NCI-H1092 treated with DMSO at 0.1 percent for 48 hours (cell line): Measurements from ENCODE around the gene GLIPR2.

Experiments used
- DNase-seq: peaks from one replicate; lab custom pipeline; 2025; lab: John Stamatoyannopoulos, UW

Gene GLIPR2

DNA sequence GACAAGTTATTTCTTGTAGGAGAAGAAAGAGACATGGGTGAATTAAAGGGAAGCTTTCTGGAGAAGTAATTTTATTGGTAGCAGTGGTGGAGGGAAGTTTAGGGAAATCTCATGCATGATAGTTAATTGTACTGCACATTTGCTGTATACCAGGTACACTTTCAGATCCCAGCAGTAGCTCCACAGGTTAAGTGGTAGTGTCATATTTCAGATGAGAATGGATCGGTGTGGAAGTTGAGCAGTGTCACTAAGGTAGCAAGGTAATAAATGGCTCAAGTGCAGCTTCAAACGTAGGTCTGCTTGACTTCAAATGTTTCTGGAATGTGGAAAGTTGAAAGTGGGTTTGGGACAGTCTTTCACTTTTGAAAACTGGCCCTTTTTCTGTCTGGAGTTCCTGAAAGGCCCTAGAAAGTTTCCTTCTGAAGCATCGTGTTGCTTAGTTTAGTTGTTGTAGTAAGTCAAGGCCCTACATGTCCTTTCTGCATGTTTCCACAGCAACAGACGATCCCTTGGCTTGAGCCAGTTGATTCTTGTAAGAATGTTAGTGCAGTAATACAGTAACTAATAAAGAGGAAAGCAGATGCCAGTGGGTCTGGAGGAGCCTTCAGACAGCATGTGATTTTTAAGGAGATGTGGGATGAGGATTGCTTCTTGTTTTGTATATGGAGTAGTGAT lies 57.9 kb downstream of the GLIPR2 start:
- no peak for DNase-seq

DNA sequence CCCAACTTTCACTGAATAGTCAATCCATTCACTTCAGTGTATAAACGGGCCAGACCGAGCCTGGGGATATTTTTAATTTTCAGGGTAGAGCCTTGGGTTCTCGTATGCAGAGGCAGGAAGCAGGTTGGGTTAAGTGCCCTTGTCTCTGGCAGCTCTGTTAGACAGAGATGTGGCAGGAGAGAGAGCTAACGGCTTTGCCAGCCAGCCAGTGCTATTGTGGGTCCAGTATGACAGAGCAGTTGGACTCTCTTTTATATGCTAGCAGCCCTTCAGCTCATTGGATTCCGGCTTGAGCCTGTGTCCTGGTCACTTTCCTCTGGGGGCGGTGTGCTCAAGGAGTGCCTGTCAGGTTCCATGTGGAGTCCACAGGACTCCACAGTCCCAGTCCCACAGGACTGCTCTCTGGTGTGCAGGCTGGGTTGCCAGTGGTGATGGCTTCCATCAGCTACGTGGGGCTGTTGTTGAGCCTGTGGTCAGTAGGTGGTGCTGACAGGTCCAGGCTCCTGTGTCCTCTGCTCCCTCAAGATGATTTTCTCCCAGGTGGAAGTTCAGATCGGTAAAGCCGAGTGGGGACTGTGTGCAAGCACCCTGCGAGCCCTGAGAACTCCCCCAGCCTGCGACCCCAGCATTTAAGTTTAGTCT lies 68.5 kb downstream of the GLIPR2 start:
- DNase-seq = no peak

DNA sequence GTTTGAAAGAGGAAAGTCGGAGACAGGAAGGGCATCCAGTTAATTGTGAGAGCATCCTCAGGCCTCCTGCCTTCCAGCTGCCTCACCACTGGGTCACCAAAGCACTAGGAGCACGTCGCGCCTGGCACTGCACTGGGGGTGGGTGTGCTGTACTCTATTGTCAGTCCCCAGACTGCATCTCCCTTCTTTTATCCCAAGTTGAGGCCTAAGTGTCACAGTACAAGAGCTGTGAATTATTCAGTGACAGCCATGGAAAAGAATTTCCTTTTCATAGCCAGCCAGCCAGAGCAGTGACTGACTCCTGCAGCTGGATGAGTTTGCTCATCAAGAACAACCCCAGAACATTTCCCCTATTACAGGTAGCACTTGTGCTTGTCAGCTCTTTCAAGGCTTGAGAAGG lies 70.5 kb downstream of the GLIPR2 start:
- DNase-seq = no peak

DNA sequence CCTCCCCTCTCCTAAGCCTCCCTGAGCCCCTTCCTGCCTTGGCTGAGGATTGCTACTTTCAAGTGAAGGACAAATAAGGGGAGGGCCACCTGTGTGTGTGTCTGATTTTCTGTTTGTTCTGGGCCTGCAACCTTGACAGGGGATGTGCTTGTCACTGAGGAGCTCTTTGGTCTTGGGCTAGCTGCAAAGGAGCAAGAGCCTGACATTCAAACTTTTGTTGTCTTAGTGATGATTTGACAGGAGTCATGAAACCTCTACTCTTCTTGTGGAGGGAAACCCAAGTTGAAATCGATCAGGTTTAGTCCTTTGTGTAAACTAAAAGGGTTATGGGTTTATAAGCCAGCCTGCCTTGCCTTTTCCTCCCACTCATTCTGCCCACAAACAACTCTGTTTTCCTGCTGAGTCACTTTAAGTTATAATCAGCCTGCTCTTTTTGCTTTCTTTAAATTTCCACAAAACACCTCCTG lies 71.0 kb downstream of the GLIPR2 start:
- no peak for DNase-seq

DNA sequence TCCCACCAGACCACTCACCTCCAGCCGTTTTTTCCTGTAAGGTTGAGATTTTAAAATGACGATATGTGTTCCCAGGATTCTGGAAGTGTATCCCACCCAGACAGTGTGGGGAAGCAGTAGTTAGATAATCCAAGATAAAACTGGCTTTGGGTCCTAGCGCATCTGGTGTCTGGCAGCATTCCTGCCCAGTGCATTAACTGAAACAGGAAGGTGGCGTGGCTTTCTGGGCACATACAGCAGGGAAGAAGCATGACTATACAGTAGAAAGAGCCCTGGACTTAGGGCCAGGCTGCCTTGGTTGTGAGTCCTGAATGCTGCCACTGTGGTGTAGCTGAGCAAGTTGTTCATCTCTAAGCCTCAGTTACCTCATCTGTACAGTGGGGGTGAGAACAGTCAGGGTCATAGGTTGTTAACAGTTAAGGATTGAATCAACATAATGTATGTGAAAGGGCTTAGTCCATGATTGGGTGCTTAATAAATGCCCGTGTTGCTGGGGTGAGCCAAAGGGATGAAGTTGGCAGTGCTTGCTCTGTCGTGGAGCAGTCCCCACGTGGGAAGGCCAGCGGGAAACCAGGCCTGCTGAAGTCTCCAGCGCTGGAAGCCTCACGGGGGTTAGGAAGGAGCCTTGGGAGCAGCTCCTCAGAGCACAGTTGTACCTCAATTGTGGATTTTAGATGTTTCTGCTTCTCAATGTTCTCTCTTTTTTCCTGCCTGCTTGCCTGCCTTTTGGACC lies 72.2 kb downstream of the GLIPR2 start:
- no peak for DNase-seq

DNA sequence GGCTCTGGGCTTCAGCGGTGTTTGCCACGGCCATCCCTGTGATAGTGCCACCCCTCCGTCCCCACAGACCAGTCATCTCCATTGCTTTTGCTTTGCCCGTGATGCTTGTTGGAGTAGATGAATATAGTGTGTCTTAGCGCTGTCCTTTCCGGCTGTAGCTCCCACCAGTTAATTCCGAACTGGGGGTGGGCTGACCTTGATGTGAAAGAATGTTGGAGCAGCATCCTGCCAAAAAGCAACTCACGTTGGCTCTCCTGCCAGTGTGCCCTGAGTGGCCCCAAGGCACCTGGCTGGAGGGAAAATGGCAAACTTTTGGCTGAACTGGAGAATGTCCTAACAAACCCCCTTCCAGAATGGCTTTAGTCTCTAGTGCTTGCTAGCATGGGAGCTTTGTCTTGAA lies 74.2 kb downstream of the GLIPR2 start:
- no peak for DNase-seq

DNA sequence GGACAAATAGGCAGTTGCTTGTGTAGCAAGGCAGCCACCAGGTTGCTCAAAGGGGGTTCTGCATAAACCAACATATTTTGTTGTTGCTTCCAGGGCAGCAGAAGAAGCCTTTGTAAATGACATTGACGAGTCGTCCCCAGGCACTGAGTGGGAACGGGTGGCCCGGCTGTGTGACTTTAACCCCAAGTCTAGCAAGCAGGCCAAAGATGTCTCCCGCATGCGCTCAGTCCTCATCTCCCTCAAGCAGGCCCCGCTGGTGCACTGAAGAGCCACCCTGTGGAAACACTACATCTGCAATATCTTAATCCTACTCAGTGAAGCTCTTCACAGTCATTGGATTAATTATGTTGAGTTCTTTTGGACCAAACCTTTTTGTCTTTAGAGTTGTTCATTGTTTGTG lies 75.0 kb downstream of the GLIPR2 start:
- no peak for DNase-seq

DNA sequence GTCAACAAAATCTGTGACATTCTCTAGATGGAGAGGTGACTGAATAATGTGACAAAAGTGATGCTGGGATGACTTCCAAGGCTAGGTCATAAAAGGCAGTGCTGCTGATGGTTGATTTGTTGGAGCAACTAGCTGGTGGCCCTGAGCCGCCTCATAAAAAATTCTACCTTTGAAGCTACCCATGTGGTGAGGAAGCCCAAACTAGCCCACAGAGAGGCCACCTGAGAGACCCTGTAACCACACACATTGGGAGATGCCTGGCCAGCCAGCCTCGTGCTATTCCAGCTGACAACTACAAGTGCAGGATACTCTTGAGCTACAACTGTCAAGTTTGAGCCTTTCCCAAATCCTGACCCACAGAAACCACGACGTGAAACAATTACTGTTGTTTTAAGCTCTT lies 76.9 kb downstream of the GLIPR2 start:
- DNase-seq = no peak
